Esophagus muscularis mucosa (tissue), 4 donors: Measurements from ENCODE around the gene CDCA5.

ENCODE experiments used
- CTCF ChIP-seq, 3 experiments: fragments of 200-600 bp in 2 of 3; fragments of 450-650 bp in 1 of 3; sonication (generic) in 2 of 3; IDR thresholded peaks; one replicate each; pipeline ENCODE4 v1.5.1; 2017 to 2019; ENCODE audit warnings: antibody characterized with exemption in 3 of 3, mild to moderate bottlenecking in 2 of 3, moderate library complexity in 1 of 3
- EP300 ChIP-seq: sonication (generic); formaldehyde crosslinking; IDR thresholded peaks from one replicate; pipeline ENCODE4 v1.6.1; 2017; ENCODE audit warnings: antibody characterized with exemption
- POLR2A ChIP-seq: fragments of 450-650 bp; IDR thresholded peaks from one replicate; pipeline ENCODE4 v1.6.1; 2017; ENCODE audit warnings: antibody characterized with exemption, moderate library complexity, mild to moderate bottlenecking, low read depth

- TF ChIP-seq CTCF (IDR thresholded peaks at IDR 0.05) (no peak), EP300 (no peak), POLR2A (no peak)
Measured at GRCh38 chr11:65087827-65088226, 4.0 kb upstream of the CDCA5 start.
